MM.1S (cell line): ENCODE data around the gene PTPRN2.
"Not testable (repeated sequence)": the region's sequence is repeated elsewhere in the genome, so short reads cannot be mapped to it uniquely, and the experiment has no call there.

ENCODE experiments used
- DNase-seq: peaks from one replicate; pipeline ENCODE4 v3.0.0-alpha.2; 2015
- H2AFZ ChIP-seq: fragments of 300-600 bp; sonication (generic); 2 replicates; pipeline ENCODE4 v1.6.0; 2016; ENCODE audit warnings: antibody characterized with exemption, low read length
- H3F3A ChIP-seq: fragments of 300-600 bp; sonication (generic); 2 replicates; pipeline ENCODE4 v1.6.1; 2016; ENCODE audit warnings: mild to moderate bottlenecking, antibody characterized with exemption, low read length, moderate library complexity, mixed read lengths; ENCODE audit not compliant: insufficient read depth
- H3K27ac ChIP-seq: fragments of 300-600 bp; sonication (generic); 2 replicates; pipeline ENCODE4 v1.5.1; 2016; ENCODE audit warnings: mild to moderate bottlenecking, low read length
- H3K27me3 ChIP-seq: fragments of 300-600 bp; sonication (generic); replicated peaks from 2 replicates; pipeline ENCODE4 v1.6.0; 2016; ENCODE audit warnings: low read length; ENCODE audit not compliant: insufficient read depth
- H3K36me3 ChIP-seq: fragments of 300-600 bp; sonication (generic); replicated peaks from 2 replicates; pipeline ENCODE4 v1.6.1; 2016; ENCODE audit warnings: mild to moderate bottlenecking, low read length, mixed read lengths; ENCODE audit not compliant: insufficient read depth
- H3K4me1 ChIP-seq: fragments of 300-600 bp; sonication (generic); 2 replicates; pipeline ENCODE4 v1.6.1; 2016; ENCODE audit warnings: low read length, mixed read lengths
- H3K4me2 ChIP-seq: fragments of 300-600 bp; sonication (generic); 2 replicates; pipeline ENCODE4 v1.6.0; 2016; ENCODE audit warnings: low read depth, low read length
- H3K4me3 ChIP-seq: fragments of 300-600 bp; sonication (generic); 2 replicates; pipeline ENCODE4 v1.5.1; 2016; ENCODE audit warnings: low read length, mixed read lengths
- H3K79me2 ChIP-seq: fragments of 300-600 bp; sonication (generic); 2 replicates; pipeline ENCODE4 v1.6.1; 2016; ENCODE audit warnings: mixed run types, low read length, mixed read lengths
- H3K9ac ChIP-seq: fragments of 300-600 bp; sonication (generic); 2 replicates; pipeline ENCODE4 v1.6.1; 2016; ENCODE audit warnings: low read length, mixed read lengths
- H3K9me2 ChIP-seq: fragments of 300-600 bp; sonication (generic); replicated peaks from 2 replicates; pipeline ENCODE4 v1.6.1; 2016; ENCODE audit warnings: mild to moderate bottlenecking, low read length, mixed read lengths; ENCODE audit not compliant: insufficient read depth
- H3K9me3 ChIP-seq: fragments of 300-600 bp; sonication (generic); replicated peaks from 2 replicates; pipeline ENCODE4 v1.6.1; 2016; ENCODE audit warnings: mild to moderate bottlenecking, low read length, mixed read lengths; ENCODE audit not compliant: insufficient read depth
- H4K20me1 ChIP-seq: fragments of 300-600 bp; sonication (generic); 2 replicates; pipeline ENCODE4 v1.6.1; 2016; ENCODE audit warnings: mild to moderate bottlenecking, low read length, moderate library complexity, mixed read lengths; ENCODE audit not compliant: insufficient read depth
- EZH2 ChIP-seq: fragments of 300-600 bp; sonication (generic); optimal IDR thresholded peaks from 2 replicates; pipeline ENCODE3; 2017; ENCODE audit warnings: low read depth, mild to moderate bottlenecking, antibody characterized with exemption, low read length, mixed read lengths
- EZH2phosphoT487 ChIP-seq: fragments of 300-600 bp; sonication (generic); IDR thresholded peaks from 2 replicates; pipeline ENCODE4 v1.6.1; 2018; ENCODE audit warnings: antibody characterized with exemption, low read length
- TF ChIP-seq, protein P1 (sequence below): fragments of 300-600 bp; sonication (generic); IDR thresholded peaks from 2 replicates; pipeline ENCODE4 v1.5.1; 2016; ENCODE audit warnings: antibody characterized with exemption, low read length, mixed read lengths

PTPRN2 gene

GRCh38 chr7:158507917-158508316 lies 79.7 kb downstream of the PTPRN2 start:
- Histone ChIP-seq H3K4me3 (no peak overlapping the region), H3K27ac (no peak overlapping the region), H3K4me2 (no peak overlapping the region), H3K79me2 (no peaks in the 10 kb centered on the region), H2AFZ (no peak overlapping the region), H3K4me1 (no peaks in the 10 kb centered on the region), H3K9me2 (no peaks in the 10 kb centered on the region), H3F3A (no peaks in the 10 kb centered on the region), H3K27me3 (peaks cover 55% of the 10 kb centered on the region), H3K9ac (no peak overlapping the region), H3K9me3 (no peaks in the 10 kb centered on the region), H3K36me3 (no peaks in the 10 kb centered on the region), H4K20me1 (no peaks in the 10 kb centered on the region)
- TF ChIP-seq EZH2, result no peak
- TF ChIP-seq EZH2phosphoT487, result no peak
- TF ChIP-seq, protein P1, sequence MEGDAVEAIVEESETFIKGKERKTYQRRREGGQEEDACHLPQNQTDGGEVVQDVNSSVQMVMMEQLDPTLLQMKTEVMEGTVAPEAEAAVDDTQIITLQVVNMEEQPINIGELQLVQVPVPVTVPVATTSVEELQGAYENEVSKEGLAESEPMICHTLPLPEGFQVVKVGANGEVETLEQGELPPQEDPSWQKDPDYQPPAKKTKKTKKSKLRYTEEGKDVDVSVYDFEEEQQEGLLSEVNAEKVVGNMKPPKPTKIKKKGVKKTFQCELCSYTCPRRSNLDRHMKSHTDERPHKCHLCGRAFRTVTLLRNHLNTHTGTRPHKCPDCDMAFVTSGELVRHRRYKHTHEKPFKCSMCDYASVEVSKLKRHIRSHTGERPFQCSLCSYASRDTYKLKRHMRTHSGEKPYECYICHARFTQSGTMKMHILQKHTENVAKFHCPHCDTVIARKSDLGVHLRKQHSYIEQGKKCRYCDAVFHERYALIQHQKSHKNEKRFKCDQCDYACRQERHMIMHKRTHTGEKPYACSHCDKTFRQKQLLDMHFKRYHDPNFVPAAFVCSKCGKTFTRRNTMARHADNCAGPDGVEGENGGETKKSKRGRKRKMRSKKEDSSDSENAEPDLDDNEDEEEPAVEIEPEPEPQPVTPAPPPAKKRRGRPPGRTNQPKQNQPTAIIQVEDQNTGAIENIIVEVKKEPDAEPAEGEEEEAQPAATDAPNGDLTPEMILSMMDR, result no peak
- no peak for DNase-seq

DNA sequence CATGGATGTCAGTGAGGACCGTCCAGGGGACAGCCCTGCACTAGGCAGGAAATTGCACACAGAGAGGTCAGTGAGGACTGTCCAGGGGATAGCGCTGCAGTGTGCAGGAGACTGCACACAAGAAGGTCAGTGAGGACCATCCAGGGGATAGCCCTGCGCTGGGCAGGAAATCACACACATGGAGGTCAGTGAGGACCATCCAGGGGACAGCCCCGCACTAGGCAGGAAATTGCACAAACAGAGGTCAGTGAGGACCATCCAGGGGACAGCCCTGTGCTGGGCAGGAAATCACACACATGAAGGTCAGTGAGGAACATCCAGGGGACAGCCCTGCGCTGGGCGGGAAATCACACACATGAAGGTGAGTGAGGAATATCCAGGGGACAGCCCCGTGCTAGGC lies 80.4 kb downstream of the PTPRN2 start:
- H3K4me2 ChIP-seq, H3K79me2 ChIP-seq, H3F3A ChIP-seq, H3K9ac ChIP-seq, H3K36me3 ChIP-seq, H3K9me3 ChIP-seq, H3K4me3 ChIP-seq, H4K20me1 ChIP-seq, DNase-seq, H3K27ac ChIP-seq, H3K4me1 ChIP-seq, H2AFZ ChIP-seq, H3K9me2 ChIP-seq: not testable (repeated sequence)
- peaks cover 50% of the 10 kb centered on the region for H3K27me3 ChIP-seq

- Histone ChIP-seq H3K9me3 (no peaks in the 10 kb centered on the region), H3K9ac (no peak overlapping the region), H3K36me3 (no peaks in the 10 kb centered on the region), H3F3A (no peaks in the 10 kb centered on the region), H3K4me3 (no peak overlapping the region), H2AFZ (no peak overlapping the region), H3K27me3 (peaks cover 50% of the 10 kb centered on the region), H3K4me1 (no peaks in the 10 kb centered on the region), H3K9me2 (no peaks in the 10 kb centered on the region), H3K4me2 (no peak overlapping the region), H3K27ac (no peak overlapping the region), H4K20me1 (no peaks in the 10 kb centered on the region), H3K79me2 (no peaks in the 10 kb centered on the region)
- TF ChIP-seq EZH2, result no peak
- TF ChIP-seq, protein P1, result no peak
- no peak for TF ChIP-seq EZH2phosphoT487
- no peak for DNase-seq
These were observed 81.0 kb downstream of the PTPRN2 start for GRCh38 chr7:158506626-158507025.

DNA sequence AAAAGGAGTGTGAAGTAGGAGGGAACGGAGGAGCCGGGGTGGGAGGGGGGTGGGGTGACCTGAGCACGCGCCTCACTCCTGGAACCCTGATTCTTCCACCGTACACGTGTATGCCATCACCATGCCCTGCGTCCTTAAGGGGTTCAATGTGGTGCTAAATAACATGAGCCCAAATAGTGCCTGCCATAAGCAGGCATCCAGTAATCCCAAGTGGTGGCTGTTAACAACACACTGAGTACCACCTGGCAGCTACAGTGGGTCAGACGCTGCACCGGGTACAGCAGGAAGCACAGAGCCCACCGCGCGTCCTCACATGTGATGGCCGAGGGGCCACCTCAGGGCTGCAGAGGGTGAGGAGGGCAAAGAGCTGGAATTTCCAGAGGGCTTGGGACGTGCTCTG lies 81.9 kb downstream of the PTPRN2 start:
- DNase-seq, result no peak
- TF ChIP-seq, protein P1, result no peak
- TF ChIP-seq EZH2phosphoT487 (no peak), EZH2 (no peak)
- no peak overlapping the region for H3K4me3 ChIP-seq
- peaks cover 50% of the 10 kb centered on the region for H3K27me3 ChIP-seq
- no peaks in the 10 kb centered on the region for H3K79me2 ChIP-seq
- H3K9me2 ChIP-seq, result no peaks in the 10 kb centered on the region
- no peaks in the 10 kb centered on the region for H4K20me1 ChIP-seq
- H3K9me3 ChIP-seq, result no peaks in the 10 kb centered on the region
- H3K36me3 ChIP-seq, result no peaks in the 10 kb centered on the region
- no peak overlapping the region for H3K4me2 ChIP-seq
- no peaks in the 10 kb centered on the region for H3F3A ChIP-seq
- no peak overlapping the region for H3K9ac ChIP-seq
- H2AFZ ChIP-seq, result no peak overlapping the region
- no peaks in the 10 kb centered on the region for H3K4me1 ChIP-seq
- H3K27ac ChIP-seq, result no peak overlapping the region
